Osteocyte (in vitro differentiated cells): ENCODE measurements around the gene BRWD1. TPM values are rescaled to one million over a fixed set of nuclear protein-coding genes. Genes with fewer than 3 reads are reported as not detected.

ENCODE experiments used
- DNase-seq: peaks from one replicate; pipeline ENCODE4 v3.0.0; 2021; ENCODE audit warnings: mixed read lengths; ENCODE audit not compliant: unreplicated experiment; ENCODE audit errors: extremely low spot score
- H3K27ac Mint-ChIP-seq: one replicate; pipeline ENCODE4 v1.8.0; 2021; ENCODE audit warnings: mild to moderate bottlenecking, mixed read lengths; ENCODE audit not compliant: unreplicated experiment
- H3K27me3 Mint-ChIP-seq: one replicate; pipeline ENCODE4 v1.8.0; 2021; ENCODE audit warnings: mixed read lengths; ENCODE audit not compliant: unreplicated experiment
- H3K36me3 Mint-ChIP-seq: one replicate; pipeline ENCODE4 v1.8.0; 2021; ENCODE audit warnings: mixed read lengths; ENCODE audit not compliant: unreplicated experiment
- H3K4me1 Mint-ChIP-seq: one replicate; pipeline ENCODE4 v1.8.0; 2021; ENCODE audit warnings: mixed read lengths; ENCODE audit not compliant: unreplicated experiment
- H3K4me3 Mint-ChIP-seq: one replicate; pipeline ENCODE4 v1.8.0; 2021; ENCODE audit warnings: mild to moderate bottlenecking, moderate library complexity, mixed read lengths; ENCODE audit not compliant: unreplicated experiment
- H3K9me3 Mint-ChIP-seq: one replicate; pipeline ENCODE4 v1.8.0; 2021; ENCODE audit warnings: mixed read lengths; ENCODE audit not compliant: unreplicated experiment
- total RNA-seq: library from RNA; stranded (reverse); gene quantifications from 2 replicates; pipeline ENCODE4 v1.2.1, GENCODE V29; 2021
- TF ChIP-seq, protein P1 (sequence below): fragments of 200-600 bp; sonication (generic); IDR thresholded peaks from 2 replicates; pipeline ENCODE4 v1.5.0; 2021; ENCODE audit warnings: antibody characterized with exemption, mild to moderate bottlenecking, moderate library complexity

BRWD1 gene
- total RNA-seq, 1 donor from 2014 or later: 40.8 TPM

- Mint-ChIP-seq H3K27ac (peak overlapping the region; percentile 64), H3K36me3 (peaks cover 47% of the 10 kb centered on the region), H3K27me3 (no peaks in the 10 kb centered on the region)
Observed at GRCh38 chr21:39346671-39347331, 33.4 kb upstream of the BRWD1 start.

DNA sequence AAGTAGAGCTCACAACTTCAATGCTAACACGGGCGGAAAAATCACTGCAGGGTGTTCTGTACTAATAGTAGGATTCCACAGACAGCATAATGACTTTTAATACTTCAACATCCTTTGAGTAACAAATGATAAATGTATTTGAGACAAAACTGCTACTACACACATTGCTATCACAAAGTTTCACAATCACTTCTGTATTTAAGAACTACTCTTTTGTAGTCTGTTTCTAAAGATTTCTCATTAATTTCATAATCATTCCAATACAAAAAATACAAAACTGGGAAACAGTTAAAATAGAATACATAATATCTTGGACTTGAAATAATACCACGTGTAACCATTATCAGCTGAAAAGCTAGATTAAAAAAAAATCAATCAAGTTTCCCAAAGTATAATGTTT lies 32.8 kb upstream of the BRWD1 start:
- no peak for DNase-seq
- peak overlapping the region; percentile 84 for H3K4me3 Mint-ChIP-seq
- TF ChIP-seq, protein P1, sequence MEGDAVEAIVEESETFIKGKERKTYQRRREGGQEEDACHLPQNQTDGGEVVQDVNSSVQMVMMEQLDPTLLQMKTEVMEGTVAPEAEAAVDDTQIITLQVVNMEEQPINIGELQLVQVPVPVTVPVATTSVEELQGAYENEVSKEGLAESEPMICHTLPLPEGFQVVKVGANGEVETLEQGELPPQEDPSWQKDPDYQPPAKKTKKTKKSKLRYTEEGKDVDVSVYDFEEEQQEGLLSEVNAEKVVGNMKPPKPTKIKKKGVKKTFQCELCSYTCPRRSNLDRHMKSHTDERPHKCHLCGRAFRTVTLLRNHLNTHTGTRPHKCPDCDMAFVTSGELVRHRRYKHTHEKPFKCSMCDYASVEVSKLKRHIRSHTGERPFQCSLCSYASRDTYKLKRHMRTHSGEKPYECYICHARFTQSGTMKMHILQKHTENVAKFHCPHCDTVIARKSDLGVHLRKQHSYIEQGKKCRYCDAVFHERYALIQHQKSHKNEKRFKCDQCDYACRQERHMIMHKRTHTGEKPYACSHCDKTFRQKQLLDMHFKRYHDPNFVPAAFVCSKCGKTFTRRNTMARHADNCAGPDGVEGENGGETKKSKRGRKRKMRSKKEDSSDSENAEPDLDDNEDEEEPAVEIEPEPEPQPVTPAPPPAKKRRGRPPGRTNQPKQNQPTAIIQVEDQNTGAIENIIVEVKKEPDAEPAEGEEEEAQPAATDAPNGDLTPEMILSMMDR: no peak
- peaks cover 36% of the 10 kb centered on the region for H3K4me1 Mint-ChIP-seq
- H3K36me3 Mint-ChIP-seq: peaks cover 49% of the 10 kb centered on the region
- H3K27me3 Mint-ChIP-seq: no peaks in the 10 kb centered on the region
- H3K9me3 Mint-ChIP-seq: no peaks in the 10 kb centered on the region
- H3K27ac Mint-ChIP-seq: no peak overlapping the region

More at GRCh38 chr21:39346671-39347331, 33.4 kb upstream of the BRWD1 start:
- Mint-ChIP-seq H3K4me1 (peaks cover 36% of the 10 kb centered on the region), H3K4me3 (peak overlapping the region; percentile 84), H3K9me3 (no peaks in the 10 kb centered on the region)
- DNase-seq: no peak
- TF ChIP-seq, protein P1: no peak

GRCh38 chr21:39345440-39345839 lies 32.0 kb upstream of the BRWD1 start:
- peak overlapping the region; percentile 17 for H3K4me3 Mint-ChIP-seq
- H3K4me1 Mint-ChIP-seq: peaks cover 36% of the 10 kb centered on the region
- H3K9me3 Mint-ChIP-seq: no peaks in the 10 kb centered on the region
- TF ChIP-seq, protein P1: no peak
- DNase-seq: no peak
- peaks cover 52% of the 10 kb centered on the region for H3K36me3 Mint-ChIP-seq
- H3K27me3 Mint-ChIP-seq: no peaks in the 10 kb centered on the region
- no peak overlapping the region for H3K27ac Mint-ChIP-seq

DNA sequence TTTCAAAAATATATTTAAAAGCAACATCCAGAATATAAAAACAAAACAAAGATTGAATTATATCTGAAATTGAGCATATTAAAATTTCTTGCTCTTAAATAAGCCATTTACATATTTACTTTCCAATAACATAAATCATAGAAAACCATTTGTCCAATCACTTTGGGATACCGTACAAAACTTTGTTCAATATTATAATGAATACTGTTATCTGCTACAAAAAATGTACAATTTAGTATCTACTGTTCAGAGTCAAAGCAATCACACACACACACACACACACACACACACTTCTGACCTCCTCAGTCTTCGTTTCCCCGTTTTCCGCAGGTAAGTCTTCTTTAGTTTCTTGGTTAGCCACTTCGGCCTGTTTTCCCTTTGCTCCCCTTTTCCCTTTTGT lies 31.4 kb upstream of the BRWD1 start:
- H3K9me3 Mint-ChIP-seq: no peaks in the 10 kb centered on the region
- TF ChIP-seq, protein P1: no peak
- H3K36me3 Mint-ChIP-seq: peaks cover 52% of the 10 kb centered on the region
- H3K27me3 Mint-ChIP-seq: no peaks in the 10 kb centered on the region
- H3K4me3 Mint-ChIP-seq: no peak overlapping the region
- peaks cover 34% of the 10 kb centered on the region for H3K4me1 Mint-ChIP-seq
- H3K27ac Mint-ChIP-seq: no peak overlapping the region
- DNase-seq: no peak

GRCh38 chr21:39341249-39341923 lies 28.0 kb upstream of the BRWD1 start:
- no peak overlapping the region for H3K27ac Mint-ChIP-seq
- peaks cover 18% of the 10 kb centered on the region for H3K4me1 Mint-ChIP-seq
- DNase-seq: no peak
- TF ChIP-seq, protein P1: no peak
- H3K9me3 Mint-ChIP-seq: no peaks in the 10 kb centered on the region
- H3K27me3 Mint-ChIP-seq: no peaks in the 10 kb centered on the region
- H3K36me3 Mint-ChIP-seq: peaks cover 42% of the 10 kb centered on the region
- H3K4me3 Mint-ChIP-seq: no peak overlapping the region
